Stimulated activated CD8-positive, alpha-beta memory T cell treated with anti-CD3 and anti-CD28 coated beads, Interleukin-4, amount 100 ng/mL, for 4 hours (primary cell): ENCODE results near the gene GOLGA6L26.
A peak's percentile ranks its signal among the peaks of the same experiment; 100 is the strongest.
"Not testable (repeated sequence)": the region's sequence is repeated elsewhere in the genome, so short reads cannot be mapped to it uniquely, and the experiment has no call there.

Source experiments
- DNase-seq, 2 donors: peaks; one replicate each; pipeline ENCODE4 v3.0.0-alpha.2; 2020; ENCODE audit warnings: low read depth in 2 of 2, low spot score in 1 of 2

Gene GOLGA6L26, protein sequence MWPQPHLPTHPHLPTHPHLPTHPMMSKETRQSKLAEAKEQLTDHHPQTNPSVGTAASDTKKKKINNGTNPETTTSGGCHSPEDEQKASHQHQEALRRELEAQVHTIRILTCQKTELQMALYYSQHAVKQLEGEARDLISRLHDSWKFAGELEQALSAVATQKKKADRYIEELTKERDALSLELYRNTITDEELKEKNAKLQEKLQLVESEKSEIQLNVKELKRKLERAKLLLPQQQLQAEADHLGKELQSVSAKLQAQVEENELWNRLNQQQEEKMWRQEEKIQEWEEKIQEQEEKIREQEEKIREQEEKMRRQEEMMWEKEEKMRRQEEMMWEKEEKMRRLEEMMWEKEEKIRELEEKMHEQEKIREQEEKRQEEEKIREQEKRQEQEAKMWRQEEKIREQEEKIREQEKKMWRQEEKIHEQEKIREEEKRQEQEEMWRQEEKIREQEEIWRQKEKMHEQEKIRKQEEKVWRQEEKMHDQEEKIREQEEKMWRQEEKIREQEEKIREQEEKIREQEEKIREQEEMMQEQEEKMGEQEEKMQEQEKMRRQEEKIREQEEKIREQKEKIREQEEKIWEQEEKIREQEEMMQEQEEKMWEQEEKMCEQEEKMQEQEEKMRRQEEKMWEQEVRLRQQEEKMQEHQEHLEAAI

DNA sequence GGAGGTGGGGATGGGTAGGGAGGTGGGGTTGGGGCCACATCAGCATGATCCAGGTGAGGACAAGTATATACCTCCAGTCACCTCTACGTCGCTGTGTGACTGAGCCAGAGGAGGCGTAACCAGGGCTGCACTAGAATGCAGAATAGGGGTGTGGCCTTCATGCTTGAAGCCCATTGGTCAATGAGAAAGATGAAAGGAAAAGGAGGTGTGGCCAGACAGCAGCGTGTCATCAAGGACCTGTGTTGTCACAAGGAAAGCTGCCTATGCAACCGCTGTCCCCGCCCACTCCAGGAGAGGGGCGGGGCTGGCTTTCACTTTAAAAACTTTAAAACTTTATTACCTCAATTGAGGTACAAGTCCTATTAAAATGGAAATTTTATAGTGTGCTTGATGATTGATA is at the start of gene GOLGA6L26:
Gene GOLGA6L26, minus strand, starts transcription at position 101 of the 400 bp plus-strand sequence. Its CDS starts 61 bp downstream, at position 40.
- not testable (repeated sequence) for DNase-seq

GRCh38 chr15:23381192-23381591 is 47.2 kb upstream of the GOLGA6L26 start:
- not testable (repeated sequence) for DNase-seq

DNA sequence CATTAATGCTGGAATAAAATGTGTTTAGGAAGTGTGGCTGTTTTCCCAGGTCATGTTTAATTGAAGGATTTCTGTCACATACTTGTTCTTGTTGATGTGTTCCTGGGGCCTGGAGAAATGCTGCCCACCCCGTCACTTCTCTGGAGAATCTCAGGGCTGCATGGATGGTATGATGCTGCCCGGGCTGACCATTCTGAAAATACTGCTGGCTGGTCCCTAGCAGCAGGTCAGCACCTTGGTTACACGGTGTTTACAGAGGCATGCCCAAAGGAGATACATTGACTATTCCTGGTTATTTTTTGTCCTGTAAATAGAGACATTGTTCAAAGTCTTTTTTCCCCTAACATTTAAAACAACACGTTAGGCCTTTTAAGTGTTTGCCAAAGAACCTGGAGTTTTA is 46.7 kb upstream of the GOLGA6L26 start:
- DNase-seq: not testable (repeated sequence)

GRCh38 chr15:23378946-23379345 is 45.0 kb upstream of the GOLGA6L26 start:
- not testable (repeated sequence) for DNase-seq

DNA sequence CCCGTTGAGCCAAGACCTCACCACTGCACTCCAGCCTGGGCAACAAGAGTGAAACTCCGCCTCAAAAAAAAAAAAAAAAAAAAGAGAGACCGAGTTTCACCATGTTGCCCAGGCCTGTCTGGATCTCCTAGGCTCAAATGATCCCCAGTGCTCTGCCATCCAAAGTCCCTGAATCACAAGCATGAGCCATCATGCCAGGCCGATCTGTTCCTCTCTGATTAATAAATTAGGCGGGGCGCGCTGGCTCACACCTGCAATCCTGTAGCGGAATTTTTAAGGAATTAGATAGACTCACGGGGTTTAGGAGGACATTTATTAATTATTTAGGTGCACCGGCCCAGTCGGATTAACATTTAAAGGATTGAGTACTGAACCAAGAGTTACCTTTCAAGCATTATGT is 40.2 kb upstream of the GOLGA6L26 start:
- DNase-seq: not testable (repeated sequence)

GRCh38 chr15:23372891-23373600 is 39.0 kb upstream of the GOLGA6L26 start:
- not testable (repeated sequence) for DNase-seq

DNA sequence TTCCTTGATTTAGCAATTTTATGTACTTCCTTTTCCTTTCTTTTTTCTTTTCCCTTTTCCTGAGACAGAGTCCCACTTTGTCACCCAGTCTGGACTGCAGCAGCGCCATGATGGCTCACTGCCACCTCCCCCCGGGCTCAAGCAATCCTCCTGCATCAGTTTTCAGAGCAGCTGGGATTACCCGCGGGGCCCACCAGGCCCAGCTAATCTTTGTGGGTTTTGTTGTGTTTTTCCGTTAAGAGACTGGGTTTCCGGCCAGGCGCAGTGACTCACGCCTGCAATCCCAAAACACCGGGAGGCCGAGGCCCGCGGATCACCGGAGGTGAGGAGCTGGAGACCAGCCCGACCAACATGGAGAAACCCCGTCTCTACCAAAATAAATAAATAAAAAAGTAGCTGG is 38.3 kb upstream of the GOLGA6L26 start:
- no peak for DNase-seq

DNA sequence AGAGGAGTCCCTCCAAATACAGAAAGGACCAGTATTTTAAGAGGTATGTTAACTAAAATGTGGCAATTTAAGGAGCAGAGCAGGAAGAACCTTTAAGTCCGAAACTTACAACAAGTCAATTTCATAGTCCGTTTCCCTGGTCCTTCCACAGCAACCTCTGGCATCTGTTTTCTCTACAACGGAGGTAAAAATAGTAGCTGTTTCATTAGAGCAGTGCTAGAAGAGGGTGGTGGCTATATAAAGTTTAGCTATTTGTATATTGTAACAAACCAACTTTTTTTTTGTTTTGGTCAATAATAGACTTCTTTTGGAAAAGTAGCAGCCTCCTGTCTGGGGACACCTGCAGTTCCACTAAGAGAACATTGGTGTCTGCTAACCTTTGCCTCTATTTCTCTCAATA is 37.9 kb upstream of the GOLGA6L26 start:
- DNase-seq: not testable (repeated sequence)

DNA sequence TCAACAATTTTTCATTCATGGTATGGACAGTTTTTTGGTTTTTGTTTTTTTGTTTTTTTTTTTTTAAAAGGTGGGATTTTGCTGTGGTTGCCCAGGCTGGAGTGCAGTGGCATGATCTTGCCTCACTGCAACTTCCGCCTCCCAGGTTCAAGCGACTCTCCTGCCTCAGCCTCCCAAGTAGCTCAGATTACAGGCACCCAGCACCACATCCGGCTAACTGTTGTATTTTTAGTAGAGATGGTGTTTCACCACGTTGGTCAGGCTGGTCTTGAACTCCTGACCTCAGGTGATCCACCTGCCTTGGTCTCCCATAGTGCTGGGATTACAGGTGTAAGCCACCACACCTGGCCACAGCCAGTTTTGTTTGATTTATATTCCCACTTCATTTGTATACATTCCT is 37.1 kb upstream of the GOLGA6L26 start:
- DNase-seq: not testable (repeated sequence)

GRCh38 chr15:23370578-23370977 is 36.6 kb upstream of the GOLGA6L26 start:
- no peak for DNase-seq

DNA sequence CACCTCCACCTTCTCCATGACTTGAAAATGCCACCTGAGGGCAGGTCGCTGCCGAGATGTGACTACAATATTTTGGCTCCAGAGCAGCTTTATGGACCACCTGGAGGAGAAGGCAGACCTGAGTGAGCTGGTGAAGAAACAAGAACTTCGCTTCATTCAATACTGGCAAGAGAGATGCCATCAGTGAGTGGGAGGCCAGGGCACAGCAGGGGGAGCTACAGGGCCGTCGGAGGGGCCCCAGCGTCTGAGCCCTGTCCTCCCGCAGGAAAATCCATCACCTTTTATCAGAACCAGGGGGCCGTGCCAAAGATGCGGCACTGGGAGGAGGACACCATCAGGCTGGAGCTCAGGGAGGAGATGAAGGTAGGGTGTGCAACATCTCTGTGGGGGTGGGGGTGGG is 30.3 kb upstream of the GOLGA6L26 start:
- not testable (repeated sequence) for DNase-seq

- DNase-seq: not testable (repeated sequence)
Measured at GRCh38 chr15:23362622-23363021, 28.6 kb upstream of the GOLGA6L26 start.

- not testable (repeated sequence) for DNase-seq
Measured at GRCh38 chr15:23354448-23354847, 20.5 kb upstream of the GOLGA6L26 start, which contains the start of gene GOLGA8S. Gene GOLGA8S, plus strand, starts transcription at chr15:23354748. Its CDS starts 62 bp downstream, at chr15:23354810.

GRCh38 chr15:23311233-23311632 is 22.8 kb downstream of the GOLGA6L26 start:
- DNase-seq: not testable (repeated sequence)

DNA sequence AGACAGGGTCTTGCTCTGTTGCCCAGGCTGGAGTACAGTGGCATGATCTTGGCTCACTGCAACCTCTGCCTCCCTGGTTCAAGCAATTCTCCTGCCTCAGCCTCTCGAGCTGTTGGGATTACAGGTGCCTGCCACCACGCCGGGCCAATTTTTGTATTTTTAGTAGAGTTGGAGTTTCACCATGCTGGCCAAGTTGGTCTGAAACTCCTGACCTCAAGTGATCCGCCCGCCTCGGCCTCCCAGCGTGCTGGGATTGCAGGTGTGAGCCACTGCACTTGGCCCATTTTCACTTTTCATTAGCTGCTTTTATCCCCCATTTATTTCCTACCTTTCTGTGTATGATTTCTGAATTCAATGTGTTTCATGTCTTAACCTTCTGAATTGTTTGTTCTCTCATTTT is 28.1 kb downstream of the GOLGA6L26 start:
- not testable (repeated sequence) for DNase-seq

DNA sequence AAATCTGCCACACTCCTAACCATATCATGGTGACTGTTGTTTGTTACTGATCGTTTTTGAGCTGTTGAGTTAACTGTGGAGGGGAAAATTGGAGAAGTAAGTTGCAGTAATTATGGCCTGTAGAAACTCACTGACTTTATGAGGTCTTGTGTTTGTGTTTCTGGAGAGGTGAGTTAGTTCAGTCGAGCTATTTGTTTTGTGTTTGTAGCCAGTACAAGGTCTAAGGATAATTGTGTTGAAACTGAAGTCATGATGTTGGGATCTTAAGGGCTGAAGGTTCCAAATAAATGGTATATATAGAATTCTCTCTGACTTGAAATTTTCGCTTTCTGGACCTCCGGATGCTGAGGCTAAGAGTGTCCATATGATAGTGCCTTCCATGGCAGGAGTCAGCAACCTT is 29.2 kb downstream of the GOLGA6L26 start:
- not testable (repeated sequence) for DNase-seq

DNA sequence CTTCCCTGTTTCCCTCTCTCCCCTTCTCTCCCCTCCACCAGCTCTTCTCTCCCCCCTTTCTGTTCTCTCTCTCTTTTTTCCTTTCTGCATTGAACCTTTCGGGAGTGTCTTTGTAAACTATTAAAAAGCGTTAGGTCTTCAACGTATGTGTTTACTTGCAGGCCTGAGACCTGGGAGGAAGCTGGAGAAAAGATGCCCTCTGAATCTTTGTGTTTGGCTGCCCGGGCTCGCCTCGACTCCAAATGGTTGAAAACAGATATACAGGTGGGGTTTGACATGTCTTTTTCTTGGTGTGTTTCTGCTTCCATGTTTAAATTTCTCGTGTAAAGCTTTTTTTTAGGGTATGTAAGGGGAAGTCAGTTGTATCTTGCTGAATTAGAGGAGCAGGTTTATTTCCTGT is 29.7 kb downstream of the GOLGA6L26 start:
- not testable (repeated sequence) for DNase-seq

DNA sequence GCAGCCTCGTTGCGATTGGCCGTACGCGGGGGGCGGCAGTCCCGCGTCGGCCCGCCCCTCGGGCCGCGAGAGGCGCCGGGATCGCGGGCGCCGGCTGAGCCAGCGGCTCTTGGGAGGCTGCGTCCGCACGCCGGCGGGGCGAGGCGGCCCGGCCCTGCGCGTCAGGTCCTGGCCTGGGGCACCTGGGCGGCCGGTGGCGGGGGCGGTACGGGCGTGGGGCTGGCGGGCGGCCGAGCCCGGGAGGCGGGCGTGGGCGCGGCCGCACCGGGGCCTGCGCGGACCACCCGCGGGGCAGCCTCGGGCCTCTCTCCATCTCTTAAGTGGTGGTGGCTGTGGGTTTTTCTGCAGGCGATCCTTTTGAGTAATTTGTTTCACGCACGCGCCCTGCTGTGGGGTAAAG is 30.3 kb downstream of the GOLGA6L26 start:
- DNase-seq: peak in 1 of 2 donors; percentile 0

- not testable (repeated sequence) for DNase-seq
Measured at GRCh38 chr15:23303246-23303645, 30.8 kb downstream of the GOLGA6L26 start.
